Measurements from ENCODE around the gene ATP4B.

DNA sequence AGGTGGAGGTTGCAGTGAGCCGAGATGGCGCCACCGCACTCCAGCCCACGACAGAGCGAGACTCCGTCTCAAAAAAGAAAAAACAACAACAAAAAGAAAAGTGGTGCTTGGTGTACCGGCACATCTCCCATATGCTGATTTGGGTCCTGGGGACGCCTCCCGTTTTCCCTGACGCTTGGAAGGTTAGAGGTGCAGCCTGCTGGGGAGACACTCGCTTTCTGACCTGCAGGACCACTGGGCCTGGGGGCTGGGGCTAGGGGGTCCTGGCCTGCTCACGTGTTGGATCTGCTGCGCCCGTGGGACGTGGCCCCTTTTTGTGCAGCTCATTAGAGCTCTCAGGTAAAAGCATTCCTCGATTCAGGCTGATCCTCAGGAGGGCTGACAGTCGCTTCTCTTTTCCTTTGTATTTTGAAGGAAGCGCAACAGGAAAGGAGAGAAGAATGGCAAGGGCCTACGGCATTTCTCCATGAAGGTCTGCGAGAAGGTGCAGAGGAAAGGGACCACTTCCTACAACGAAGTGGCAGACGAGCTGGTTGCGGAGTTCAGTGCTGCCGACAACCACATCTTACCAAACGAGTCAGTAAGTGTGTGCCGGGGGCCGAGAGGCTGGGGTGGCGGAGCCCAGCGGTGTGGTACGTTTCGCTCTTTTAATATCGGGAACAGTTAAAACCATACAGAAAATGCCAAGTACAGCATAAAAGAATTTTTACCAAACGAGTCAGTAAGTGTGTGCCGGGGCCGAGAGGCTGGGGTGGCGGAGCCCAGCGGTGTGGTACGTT lies 25.1 kb downstream of the ATP4B start:
- TF ChIP-seq CTCF (IDR thresholded peaks at IDR 0.05) = no peak
- no peak for TF ChIP-seq POLR2A (IDR thresholded peaks at IDR 0.05)
